Measurements from ENCODE around the gene STRIP1.
A peak's percentile ranks its signal among the peaks of the same experiment; 100 is the strongest.
"Not testable (repeated sequence)": the region's sequence is repeated elsewhere in the genome, so short reads cannot be mapped to it uniquely, and the experiment has no call there.

The STRIP1 gene

GRCh38 chr1:110070671-110071242, 36.3 kb downstream of the STRIP1 start, which contains the start of gene ALX3:
Gene ALX3, minus strand, starts transcription at chr1:110070672. Its CDS starts 60 bp downstream, at chr1:110070612.
- DNase-seq = no peak

GRCh38 chr1:110074166-110074565, 39.7 kb downstream of the STRIP1 start:
- no peak for DNase-seq

GRCh38 chr1:110076789-110077500, 42.5 kb downstream of the STRIP1 start:
- DNase-seq = no peak

- not testable (repeated sequence) for DNase-seq
Observed at GRCh38 chr1:110079995-110080394, 45.6 kb downstream of the STRIP1 start.

- DNase-seq = no peak
Observed at GRCh38 chr1:110081061-110081460, 46.6 kb downstream of the STRIP1 start.

GRCh38 chr1:110082477-110082876, 48.1 kb downstream of the STRIP1 start:
- DNase-seq = no peak

- DNase-seq = no peak
Observed at GRCh38 chr1:110083061-110083865, 48.8 kb downstream of the STRIP1 start.

- DNase-seq = no peak
Observed at GRCh38 chr1:110083866-110084226, 49.4 kb downstream of the STRIP1 start.

- DNase-seq = peak in 1 of 2 donors; percentile 14
Observed at GRCh38 chr1:110084227-110085078, 50.0 kb downstream of the STRIP1 start.

- DNase-seq = no peak
Observed at GRCh38 chr1:110085671-110086070, 51.2 kb downstream of the STRIP1 start.

- no peak for DNase-seq
Observed at GRCh38 chr1:110086961-110087360, 52.5 kb downstream of the STRIP1 start.

GRCh38 chr1:110087812-110088738, 53.7 kb downstream of the STRIP1 start:
- peak; percentile 22 to 54 for DNase-seq

GRCh38 chr1:110088739-110089316, 54.4 kb downstream of the STRIP1 start:
- DNase-seq = no peak

GRCh38 chr1:110089561-110090275, 55.3 kb downstream of the STRIP1 start:
- no peak for DNase-seq

GRCh38 chr1:110091381-110091780, 57.0 kb downstream of the STRIP1 start:
- DNase-seq = no peak

- no peak for DNase-seq
Observed at GRCh38 chr1:110091791-110092190, 57.4 kb downstream of the STRIP1 start.

- no peak for DNase-seq
Observed at GRCh38 chr1:110092991-110093390, 58.6 kb downstream of the STRIP1 start.

- DNase-seq = no peak
Observed at GRCh38 chr1:110094931-110095654, 60.7 kb downstream of the STRIP1 start.

- no peak for DNase-seq
Observed at GRCh38 chr1:110097507-110098221, 63.2 kb downstream of the STRIP1 start.
